ENCODE results near the gene MAB21L2. TPM values are rescaled to one million over a fixed set of nuclear protein-coding genes. Genes with fewer than 3 reads are reported as not detected.

The MAB21L2 gene
- total and polyA plus RNA-seq, 10 of the 15 experiments (the other 5 are each of a cell fraction or from before 2014, with no cell fraction given), result 0.11 to 0.25 TPM; not detected in 8

GRCh38 chr4:150581641-150582051 is 305 bp upstream of the MAB21L2 start:
- ChIA-PET RAD21 (ENCODE audit: unreplicated experiment) (no interaction called here), POLR2A (no interaction called here), CTCF (no interaction called here), SMC1A (ENCODE audit: uncharacterized antibody, unreplicated experiment) (no interaction called here)
- in situ Hi-C loops (cut with MboI), result no loop called here
- Histone ChIP-seq H3K4me3 (no peak overlapping the region), H3K36me3 (ENCODE audit: control insufficient read depth in 2 of 2, insufficient read depth in 2 of 2, low read length in 1 of 2) (peaks cover 7 to 20% of the 10 kb centered on the region in 2 experiments; a peak in 3 of 4 replicates), H3K27ac (ENCODE audit: control insufficient read depth, insufficient read depth) (no peak overlapping the region), H3K79me2 (ENCODE audit: control insufficient read depth, insufficient read depth, low read length) (no peaks in the 10 kb centered on the region), H3K9me3 (replicated peaks; ENCODE audit: control insufficient read depth, insufficient read depth, low read length) (peaks cover 17% of the 10 kb centered on the region; the same call in 2 of the 3 replicates), H3K4me2 (ENCODE audit: control insufficient read depth, insufficient read depth) (no peak overlapping the region), H4K20me1 (ENCODE audit: control insufficient read depth, insufficient read depth) (no peaks in the 10 kb centered on the region), H3K27me3 (replicated peaks in 1 of 2; ENCODE audit: control insufficient read depth in 2 of 2, insufficient read depth in 2 of 2, low read length in 1 of 2) (no peaks in the 10 kb centered on the region), H3K4me1 (ENCODE audit: control insufficient read depth, insufficient read depth, low read length) (no peaks in the 10 kb centered on the region), H2AFZ (ENCODE audit: control insufficient read depth, low read depth, low read length) (no peak overlapping the region), H3K9ac (ENCODE audit: control insufficient read depth, insufficient read depth, low read length) (no peak overlapping the region)
- no TSS peak for BruUV-seq (replicated peaks)
- FAIRE-seq (no peak), DNase-seq (ENCODE audit: low read depth, low spot score) (no peak), ATAC-seq (no peak)
- intact Hi-C loops (cut with micrococcal nuclease; ENCODE audit: unreplicated experiment), result no loop called here
- no peak for TF ChIP-seq CBX5 (IDR thresholded peaks at IDR 0.05; ENCODE audit: low read depth)
- TF ChIP-seq BCLAF1 (IDR thresholded peaks at IDR 0.05), result no peak
- TF ChIP-seq EP300 (IDR thresholded peaks at IDR 0.05; ENCODE audit: borderline replicate concordance in 1 of 2, control insufficient read depth in 1 of 2, low read depth in 2 of 2, low read length in 2 of 2), result no peak
- no peak for TF ChIP-seq ATF3 (IDR thresholded peaks at IDR 0.05; ENCODE audit: borderline replicate concordance, extremely low read depth, low read depth, low read length)
- TF ChIP-seq BCL3 (IDR thresholded peaks at IDR 0.05; ENCODE audit: borderline replicate concordance, insufficient read depth, low read depth, low read length, poor library complexity, severe bottlenecking), result no peak
- no peak for TF ChIP-seq SMC3 (IDR thresholded peaks at IDR 0.05; ENCODE audit: borderline replicate concordance, low read length)
- TF ChIP-seq MEF2B (IDR thresholded peaks at IDR 0.05; ENCODE audit: partially characterized antibody, poor library complexity, severe bottlenecking), result no peak
- TF ChIP-seq NFYB (IDR thresholded peaks at IDR 0.05; ENCODE audit: insufficient read depth, low read depth, low read length), result no peak
- no peak for TF ChIP-seq SKIL (IDR thresholded peaks at IDR 0.05; ENCODE audit: low read depth, poor library complexity, severe bottlenecking)
- no peak for TF ChIP-seq ZBTB40 (IDR thresholded peaks at IDR 0.05; ENCODE audit: borderline replicate concordance)
- no peak for TF ChIP-seq DPF2 (IDR thresholded peaks at IDR 0.05)
- TF ChIP-seq RAD51 (IDR thresholded peaks at IDR 0.05), result no peak
- 98% methylated on average over 8 of the region's 13 CpGs for WGBS (ENCODE audit: insufficient coverage, insufficient replicate concordance, low lambda C conversion rate, missing lambda C conversion rate)

All from GM12878 (cell line).